NCI-H2196 treated with DMSO at 0.1 percent for 48 hours (cell line): ENCODE measurements around the gene SCO2.

Experiments
- DNase-seq: peaks from one replicate; lab custom pipeline; 2025; ENCODE audit not compliant: unreplicated experiment; lab: John Stamatoyannopoulos, UW

SCO2 gene

GRCh38 chr22:50532824-50533796, 7.7 kb upstream of the SCO2 start:
- no peak for DNase-seq

- no peak for DNase-seq
These were observed 6.7 kb upstream of the SCO2 start for GRCh38 chr22:50531962-50532674.

GRCh38 chr22:50531546-50531961, 6.2 kb upstream of the SCO2 start:
- peak; percentile 8 for DNase-seq

GRCh38 chr22:50530877-50531545, 5.6 kb upstream of the SCO2 start:
- peak; percentile 16 for DNase-seq

- no peak for DNase-seq
These were observed 5.1 kb upstream of the SCO2 start for GRCh38 chr22:50530580-50530876.

- DNase-seq = no peak
These were observed 4.6 kb upstream of the SCO2 start, which contains the start of gene TYMP for GRCh38 chr22:50529897-50530579. TSS of gene TYMP (minus strand) at chr22:50530012. CDS start at chr22:50529709, 303 bp downstream.

GRCh38 chr22:50529416-50529896, 4.1 kb upstream of the SCO2 start:
- no peak for DNase-seq

GRCh38 chr22:50528682-50529415, 3.5 kb upstream of the SCO2 start:
- no peak for DNase-seq

- no peak for DNase-seq
These were observed 2.7 kb upstream of the SCO2 start for GRCh38 chr22:50527921-50528681.

- DNase-seq = no peak
These were observed 1.7 kb upstream of the SCO2 start for GRCh38 chr22:50526834-50527801.

GRCh38 chr22:50526108-50526833, 873 bp upstream of the SCO2 start:
- peak; percentile 16 for DNase-seq

GRCh38 chr22:50525858-50526107, 385 bp upstream of the SCO2 start:
- DNase-seq = no peak

- no peak for DNase-seq
These were observed 708 bp downstream of the SCO2 start for GRCh38 chr22:50524676-50525103.

GRCh38 chr22:50523806-50524675, 1.4 kb downstream of the SCO2 start:
- DNase-seq = no peak

- DNase-seq = no peak
These were observed 2.0 kb downstream of the SCO2 start for GRCh38 chr22:50523458-50523805.

GRCh38 chr22:50522806-50523438, 2.5 kb downstream of the SCO2 start:
- DNase-seq = no peak
